ENCODE measurements around the gene PPFIA1.

Gene PPFIA1

GRCh38 chr11:70319396-70320076 lies 49.0 kb downstream of the PPFIA1 start:
- in situ Hi-C loops (cut with HindIII; ENCODE audit: low sequenced_read_pairs), result no loop called here

GRCh38 chr11:70322666-70323065 lies 52.2 kb downstream of the PPFIA1 start:
- in situ Hi-C loops (cut with HindIII; ENCODE audit: low sequenced_read_pairs), result no loop called here

- in situ Hi-C loops (cut with HindIII; ENCODE audit: low sequenced_read_pairs), result no loop called here
Measured at GRCh38 chr11:70323806-70324205, 53.3 kb downstream of the PPFIA1 start.

GRCh38 chr11:70324376-70325115 lies 54.1 kb downstream of the PPFIA1 start:
- in situ Hi-C loops (cut with HindIII; ENCODE audit: low sequenced_read_pairs), result no loop called here

GRCh38 chr11:70325824-70326223 lies 55.3 kb downstream of the PPFIA1 start:
- in situ Hi-C loops (cut with HindIII; ENCODE audit: low sequenced_read_pairs), result no loop called here

GRCh38 chr11:70326365-70326811 lies 55.9 kb downstream of the PPFIA1 start:
- in situ Hi-C loops (cut with HindIII; ENCODE audit: low sequenced_read_pairs), result no loop called here

GRCh38 chr11:70326833-70327232 lies 56.3 kb downstream of the PPFIA1 start:
- in situ Hi-C loops (cut with HindIII; ENCODE audit: low sequenced_read_pairs), result no loop called here

- in situ Hi-C loops (cut with HindIII; ENCODE audit: low sequenced_read_pairs), result no loop called here
Measured at GRCh38 chr11:70327717-70328116, 57.2 kb downstream of the PPFIA1 start.

GRCh38 chr11:70328556-70328955 lies 58.1 kb downstream of the PPFIA1 start:
- in situ Hi-C loops (cut with HindIII; ENCODE audit: low sequenced_read_pairs), result no loop called here

GRCh38 chr11:70331320-70331843 lies 60.9 kb downstream of the PPFIA1 start:
- in situ Hi-C loops (cut with HindIII; ENCODE audit: low sequenced_read_pairs), result loop anchor here (5.0 kb wide), 2 partner anchors 49 to 86 kb away; no protein-coding TSS in a partner anchor

- in situ Hi-C loops (cut with HindIII; ENCODE audit: low sequenced_read_pairs), result loop anchor here (5.0 kb wide), 2 partner anchors 50 to 85 kb away; no protein-coding TSS in a partner anchor
Measured at GRCh38 chr11:70331901-70332300, 61.4 kb downstream of the PPFIA1 start.

- in situ Hi-C loops (cut with HindIII; ENCODE audit: low sequenced_read_pairs), result loop anchor here (5.0 kb wide), 2 partner anchors 50 to 85 kb away; no protein-coding TSS in a partner anchor
Measured at GRCh38 chr11:70332567-70332966, 62.1 kb downstream of the PPFIA1 start.

- in situ Hi-C loops (cut with HindIII; ENCODE audit: low sequenced_read_pairs), result loop anchor here (5.0 kb wide), 2 partner anchors 51 to 84 kb away; no protein-coding TSS in a partner anchor
Measured at GRCh38 chr11:70333261-70333660, 62.8 kb downstream of the PPFIA1 start.

- in situ Hi-C loops (cut with HindIII; ENCODE audit: low sequenced_read_pairs), result loop anchor here (5.0 kb wide), 2 partner anchors 52 to 83 kb away; no protein-coding TSS in a partner anchor
Measured at GRCh38 chr11:70334351-70334995, 64.0 kb downstream of the PPFIA1 start.

GRCh38 chr11:70335511-70335910 lies 65.0 kb downstream of the PPFIA1 start:
- in situ Hi-C loops (cut with HindIII; ENCODE audit: low sequenced_read_pairs), result no loop called here

GRCh38 chr11:70338594-70338993 lies 68.1 kb downstream of the PPFIA1 start:
- in situ Hi-C loops (cut with HindIII; ENCODE audit: low sequenced_read_pairs), result no loop called here

- in situ Hi-C loops (cut with HindIII; ENCODE audit: low sequenced_read_pairs), result no loop called here
Measured at GRCh38 chr11:70339066-70339465, 68.6 kb downstream of the PPFIA1 start.

- in situ Hi-C loops (cut with HindIII; ENCODE audit: low sequenced_read_pairs), result no loop called here
Measured at GRCh38 chr11:70341881-70342429, 71.5 kb downstream of the PPFIA1 start.

GRCh38 chr11:70343636-70344035 lies 73.1 kb downstream of the PPFIA1 start:
- in situ Hi-C loops (cut with HindIII; ENCODE audit: low sequenced_read_pairs), result no loop called here

- in situ Hi-C loops (cut with HindIII; ENCODE audit: low sequenced_read_pairs), result no loop called here
Measured at GRCh38 chr11:70348191-70348590, 77.7 kb downstream of the PPFIA1 start.

GRCh38 chr11:70348608-70349007 lies 78.1 kb downstream of the PPFIA1 start:
- in situ Hi-C loops (cut with HindIII; ENCODE audit: low sequenced_read_pairs), result no loop called here
